Smooth muscle cell of the brain vasculature (primary cell): ENCODE results near the gene ZBTB32.

ENCODE experiments used
- DNase-seq: peaks from one replicate; pipeline ENCODE4 v3.0.0-alpha.2; 2012; ENCODE audit warnings: low read depth, low spot score

ZBTB32 gene

GRCh38 chr19:35695895-35696422 is 8.4 kb upstream of the ZBTB32 start:
- DNase-seq = no peak

- DNase-seq = no peak
These were observed 7.5 kb upstream of the ZBTB32 start for GRCh38 chr19:35696835-35697234.

- DNase-seq = peak; percentile 94
These were observed 1.9 kb upstream of the ZBTB32 start for GRCh38 chr19:35702223-35703012.

GRCh38 chr19:35703343-35703742 is 1.0 kb upstream of the ZBTB32 start:
- DNase-seq = no peak

GRCh38 chr19:35708391-35708790 is 4.0 kb downstream of the ZBTB32 start:
- DNase-seq = no peak

- DNase-seq = no peak
These were observed 6.7 kb downstream of the ZBTB32 start for GRCh38 chr19:35710784-35711723.

- no peak for DNase-seq
These were observed 8.5 kb downstream of the ZBTB32 start for GRCh38 chr19:35712567-35713505.

- no peak for DNase-seq
These were observed 9.1 kb downstream of the ZBTB32 start for GRCh38 chr19:35713506-35713850.

- DNase-seq = no peak
These were observed 9.6 kb downstream of the ZBTB32 start for GRCh38 chr19:35713904-35714495.

- DNase-seq = no peak
These were observed 10.4 kb downstream of the ZBTB32 start for GRCh38 chr19:35714601-35715354.

GRCh38 chr19:35715355-35715809 is 11.0 kb downstream of the ZBTB32 start:
- DNase-seq = no peak

- DNase-seq = no peak
These were observed 11.8 kb downstream of the ZBTB32 start for GRCh38 chr19:35715981-35716800.

GRCh38 chr19:35716801-35717664 is 12.7 kb downstream of the ZBTB32 start:
- DNase-seq = peak; percentile 56

GRCh38 chr19:35717665-35718344 is 13.4 kb downstream of the ZBTB32 start, which contains the start of gene KMT2B:
Gene KMT2B (plus strand): TSS chr19:35718003. CDS start chr19:35718019, 16 bp downstream.
- DNase-seq = peak; percentile 83

- DNase-seq = no peak
These were observed 14.1 kb downstream of the ZBTB32 start for GRCh38 chr19:35718345-35719041.

GRCh38 chr19:35719402-35720162 is 15.2 kb downstream of the ZBTB32 start:
- DNase-seq = no peak
